Mucosa of stomach (tissue), 1 donor: ENCODE results near the gene EAF1.

Experiments used
- H3K27me3 ChIP-seq: one replicate; pipeline ENCODE4 v1.7.0; 2013; ENCODE audit warnings: mild to moderate bottlenecking, low read length; ENCODE audit not compliant: control insufficient read depth, insufficient read depth
- H3K36me3 ChIP-seq: one replicate; pipeline ENCODE4 v1.7.0; 2013; ENCODE audit warnings: low read length; ENCODE audit not compliant: control insufficient read depth, insufficient read depth
- H3K4me1 ChIP-seq: one replicate; pipeline ENCODE4 v1.7.0; 2013; ENCODE audit warnings: mild to moderate bottlenecking, low read length; ENCODE audit not compliant: control insufficient read depth, insufficient read depth
- H3K4me3 ChIP-seq: one replicate; pipeline ENCODE4 v1.7.0; 2013; ENCODE audit warnings: low read length
- H3K9ac ChIP-seq: one replicate; pipeline ENCODE4 v1.7.0; 2013; ENCODE audit warnings: mild to moderate bottlenecking, low read length, moderate library complexity
- H3K9me3 ChIP-seq: one replicate; pipeline ENCODE4 v1.7.0; 2013; ENCODE audit warnings: mild to moderate bottlenecking, low read length, moderate library complexity; ENCODE audit not compliant: control insufficient read depth
- donor health status: Pancreatic carcinoma.

Gene EAF1

GRCh38 chr3:15420871-15421270, 6.5 kb upstream of the EAF1 start:
- Histone ChIP-seq H3K9me3 (no peaks in the 10 kb centered on the region), H3K27me3 (no peaks in the 10 kb centered on the region), H3K36me3 (no peaks in the 10 kb centered on the region), H3K4me3 (no peak overlapping the region), H3K4me1 (no peaks in the 10 kb centered on the region), H3K9ac (no peak overlapping the region)

DNA sequence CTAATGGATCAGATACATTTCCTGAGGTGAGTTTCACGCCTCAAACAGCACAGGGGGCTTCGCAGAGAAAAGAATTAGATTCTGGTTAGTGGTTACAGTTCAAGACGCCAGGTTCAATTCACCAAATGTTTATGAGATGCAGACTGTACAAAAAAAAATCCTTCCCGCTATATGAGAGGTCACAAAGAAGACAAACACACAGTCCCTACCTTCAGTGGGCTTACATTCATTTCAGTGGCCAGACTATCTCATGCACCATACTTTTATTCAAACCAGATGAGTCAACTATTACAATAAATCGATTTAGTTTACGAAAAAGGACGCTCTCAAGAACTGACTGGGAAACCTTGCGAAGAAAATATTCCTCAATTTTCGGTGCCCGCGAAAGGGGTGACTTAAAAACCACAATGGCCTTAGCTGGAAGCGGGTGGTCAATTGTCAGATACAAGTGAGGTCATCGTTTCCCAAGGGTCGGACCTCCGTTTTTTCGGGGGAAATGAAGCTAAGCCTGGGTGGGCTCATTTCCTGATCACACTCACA, 749 bp upstream of the EAF1 start:
- Histone ChIP-seq H3K36me3 (no peaks in the 10 kb centered on the region), H3K27me3 (no peaks in the 10 kb centered on the region), H3K9me3 (no peaks in the 10 kb centered on the region), H3K4me3 (peak overlapping the region; percentile 99), H3K9ac (peak overlapping the region; percentile 97), H3K4me1 (peaks cover 3% of the 10 kb centered on the region)

DNA sequence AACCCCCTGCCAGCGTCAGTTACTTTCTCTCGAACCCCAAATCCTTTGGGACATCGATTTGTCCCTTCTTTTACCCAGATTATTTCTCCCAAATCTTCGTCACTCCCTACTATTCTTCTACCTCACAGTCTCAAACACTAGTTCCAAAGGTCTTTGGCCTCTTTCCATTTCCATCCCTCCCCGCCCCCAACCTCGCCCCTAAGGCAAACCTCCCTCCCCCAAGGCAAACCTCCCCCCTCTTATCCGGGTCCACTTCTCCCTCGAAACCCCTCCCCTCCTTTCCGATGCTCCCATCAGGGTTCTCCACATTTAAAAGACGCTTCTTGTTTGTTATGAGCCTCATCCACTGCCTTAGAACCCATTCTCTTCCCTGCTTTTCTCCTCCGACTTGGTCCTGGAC, 583 bp downstream of the EAF1 start:
- Histone ChIP-seq H3K9ac (peak overlapping the region; percentile 97), H3K36me3 (no peaks in the 10 kb centered on the region), H3K4me1 (peaks cover 3% of the 10 kb centered on the region), H3K4me3 (peak overlapping the region; percentile 99), H3K9me3 (no peaks in the 10 kb centered on the region), H3K27me3 (no peaks in the 10 kb centered on the region)

- H3K36me3 ChIP-seq = no peaks in the 10 kb centered on the region
- H3K9ac ChIP-seq = peak overlapping the region; percentile 97
- peak overlapping the region; percentile 99 for H3K4me3 ChIP-seq
- no peaks in the 10 kb centered on the region for H3K9me3 ChIP-seq
- H3K4me1 ChIP-seq = peaks cover 3% of the 10 kb centered on the region
- H3K27me3 ChIP-seq = no peaks in the 10 kb centered on the region
Measured at GRCh38 chr3:15428539-15428938, 1.1 kb downstream of the EAF1 start.

DNA sequence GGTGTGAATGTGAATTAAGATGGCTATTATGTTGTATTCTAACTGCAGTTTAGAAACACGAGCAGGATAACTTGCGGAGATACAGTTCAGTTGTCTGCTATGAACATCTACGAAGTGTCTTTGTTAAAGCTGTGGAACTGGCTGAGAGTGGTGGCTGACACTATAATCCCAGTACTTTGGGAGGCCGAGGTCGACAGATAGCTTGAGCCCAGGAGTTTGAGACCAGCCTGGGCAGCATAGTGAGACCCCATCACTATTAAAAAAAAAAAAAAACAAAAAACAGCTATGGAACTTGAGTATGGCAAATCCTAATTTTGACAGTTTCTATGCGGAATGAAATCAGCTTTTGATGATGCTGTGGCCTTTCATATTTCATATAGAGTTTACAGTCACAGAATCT, 1.7 kb downstream of the EAF1 start:
- Histone ChIP-seq H3K9me3 (no peaks in the 10 kb centered on the region), H3K4me3 (no peak overlapping the region), H3K36me3 (peaks cover 2% of the 10 kb centered on the region), H3K27me3 (no peaks in the 10 kb centered on the region), H3K4me1 (peaks cover 3% of the 10 kb centered on the region), H3K9ac (no peak overlapping the region)

DNA sequence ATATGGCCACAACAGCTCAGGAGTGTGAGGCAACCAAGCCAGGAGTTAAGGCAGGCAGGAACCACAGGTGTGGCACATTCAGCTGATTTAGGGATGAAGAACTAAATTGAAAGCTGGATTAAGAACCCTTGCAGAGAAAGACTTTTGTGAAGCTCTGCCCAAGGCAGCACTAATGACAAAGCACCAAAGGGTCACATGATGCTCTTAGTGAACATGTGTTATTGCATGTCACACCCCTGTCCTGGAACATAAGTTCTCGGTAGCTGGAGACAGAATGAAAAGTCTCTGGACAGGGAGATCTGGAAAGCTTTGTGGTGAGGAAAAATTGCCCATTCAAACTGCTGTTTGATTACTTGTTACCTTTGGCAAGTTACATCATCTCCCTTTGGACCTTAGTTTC, 3.2 kb downstream of the EAF1 start:
- Histone ChIP-seq H3K9me3 (no peaks in the 10 kb centered on the region), H3K4me1 (peaks cover 3% of the 10 kb centered on the region), H3K36me3 (peaks cover 11% of the 10 kb centered on the region), H3K4me3 (no peak overlapping the region), H3K27me3 (no peaks in the 10 kb centered on the region), H3K9ac (no peak overlapping the region)

- no peak overlapping the region for H3K9ac ChIP-seq
- H3K9me3 ChIP-seq = no peaks in the 10 kb centered on the region
- no peaks in the 10 kb centered on the region for H3K27me3 ChIP-seq
- H3K4me3 ChIP-seq = no peak overlapping the region
- H3K4me1 ChIP-seq = peaks cover 3% of the 10 kb centered on the region
- peaks cover 11% of the 10 kb centered on the region for H3K36me3 ChIP-seq
Measured at GRCh38 chr3:15431256-15431837, 3.9 kb downstream of the EAF1 start.

DNA sequence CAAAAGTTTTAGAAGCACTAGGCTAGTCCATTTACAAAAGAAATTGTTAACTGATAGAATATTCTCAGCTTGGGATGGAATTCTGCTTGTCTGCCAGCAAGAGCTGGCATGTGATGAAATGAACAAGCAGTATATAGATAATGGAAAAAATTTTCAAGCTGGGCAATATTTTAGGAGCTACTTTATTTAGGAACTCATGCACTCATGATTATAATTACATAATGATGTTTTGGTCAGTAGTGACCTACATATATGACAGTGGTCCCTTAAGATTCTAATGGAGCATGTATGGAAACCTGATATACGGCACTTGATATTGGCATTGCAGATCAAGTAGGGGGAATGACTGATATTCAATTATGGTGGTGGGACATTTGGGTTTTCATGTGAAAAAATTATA, 6.1 kb downstream of the EAF1 start:
- Histone ChIP-seq H3K9ac (no peak overlapping the region), H3K4me3 (no peak overlapping the region), H3K36me3 (peaks cover 16% of the 10 kb centered on the region), H3K27me3 (no peaks in the 10 kb centered on the region), H3K9me3 (no peaks in the 10 kb centered on the region), H3K4me1 (peaks cover 3% of the 10 kb centered on the region)

DNA sequence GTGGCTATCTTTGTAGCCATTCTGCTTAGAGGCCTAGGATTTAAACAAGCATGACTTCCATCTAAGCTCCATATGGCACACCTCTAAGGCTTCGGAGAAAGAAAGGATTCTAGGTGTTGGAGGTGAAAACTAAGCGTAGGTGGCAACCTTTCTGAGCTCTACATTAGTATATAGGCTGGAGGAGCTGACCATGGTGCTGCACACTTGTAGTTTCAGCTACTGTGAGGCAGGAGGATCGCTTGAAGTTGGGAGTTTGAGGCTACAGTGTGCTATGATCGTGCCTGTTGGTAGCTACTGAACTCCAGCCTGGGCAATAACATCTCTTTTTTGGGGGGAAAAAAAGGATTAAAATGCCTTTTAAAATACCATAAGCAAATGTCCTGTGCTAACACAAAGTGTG, 7.4 kb downstream of the EAF1 start:
- peaks cover 21% of the 10 kb centered on the region for H3K36me3 ChIP-seq
- no peaks in the 10 kb centered on the region for H3K4me1 ChIP-seq

GRCh38 chr3:15436246-15436645, 8.8 kb downstream of the EAF1 start:
- H3K4me3 ChIP-seq = no peak overlapping the region
- H3K36me3 ChIP-seq = peaks cover 22% of the 10 kb centered on the region
- H3K27me3 ChIP-seq = no peaks in the 10 kb centered on the region
- H3K4me1 ChIP-seq = no peaks in the 10 kb centered on the region
- H3K9ac ChIP-seq = no peak overlapping the region
- H3K9me3 ChIP-seq = no peaks in the 10 kb centered on the region

More for the DNA sequence above, 7.4 kb downstream of the EAF1 start:
- H3K4me3 ChIP-seq = no peak overlapping the region
- H3K9ac ChIP-seq = no peak overlapping the region
- no peaks in the 10 kb centered on the region for H3K27me3 ChIP-seq
- no peaks in the 10 kb centered on the region for H3K9me3 ChIP-seq

DNA sequence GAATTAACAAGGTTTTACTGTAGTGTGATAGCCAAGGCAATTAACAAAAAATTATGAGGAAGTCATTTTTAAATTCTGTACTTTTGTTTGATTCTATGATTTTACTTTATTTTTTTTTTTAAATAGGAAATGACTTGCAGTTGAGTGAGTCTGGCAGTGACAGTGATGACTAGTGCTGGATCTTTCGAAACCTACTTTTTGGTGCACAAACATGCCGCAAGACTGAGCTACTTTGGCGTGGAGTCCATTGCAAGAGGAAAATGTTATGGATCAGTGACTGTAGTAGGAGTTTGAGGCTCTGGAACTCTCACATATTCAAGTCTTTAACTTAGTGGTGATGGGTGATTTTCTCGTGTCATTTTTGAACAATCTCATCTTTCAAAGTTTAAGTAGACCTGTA, 11.6 kb downstream of the EAF1 start:
- Histone ChIP-seq H3K36me3 (peaks cover 21% of the 10 kb centered on the region), H3K9ac (no peak overlapping the region), H3K27me3 (no peaks in the 10 kb centered on the region), H3K4me3 (no peak overlapping the region), H3K4me1 (no peaks in the 10 kb centered on the region), H3K9me3 (no peaks in the 10 kb centered on the region)

- H3K4me1 ChIP-seq = no peaks in the 10 kb centered on the region
- no peaks in the 10 kb centered on the region for H3K9me3 ChIP-seq
- peaks cover 16% of the 10 kb centered on the region for H3K36me3 ChIP-seq
- no peak overlapping the region for H3K9ac ChIP-seq
- no peaks in the 10 kb centered on the region for H3K27me3 ChIP-seq
- H3K4me3 ChIP-seq = no peak overlapping the region
Measured at GRCh38 chr3:15439476-15439875, 12.1 kb downstream of the EAF1 start.

GRCh38 chr3:15440891-15441290, 13.5 kb downstream of the EAF1 start:
- Histone ChIP-seq H3K27me3 (no peaks in the 10 kb centered on the region), H3K4me3 (no peak overlapping the region), H3K9ac (no peak overlapping the region), H3K9me3 (no peaks in the 10 kb centered on the region), H3K36me3 (peaks cover 11% of the 10 kb centered on the region), H3K4me1 (no peaks in the 10 kb centered on the region)
